Measurements from ENCODE around the gene MT1X.
"Not testable (repeated sequence)": the region's sequence is repeated elsewhere in the genome, so short reads cannot be mapped to it uniquely, and the experiment has no call there.

MT1X gene

GRCh38 chr16:56653218-56653617 is 29.1 kb upstream of the MT1X start:
- DNase-seq (ENCODE audit: low spot score), result no peak

GRCh38 chr16:56657555-56658326 is 24.5 kb upstream of the MT1X start, which contains the start of gene MT1F:
Gene MT1F (plus strand): TSS chr16:56657959. CDS start chr16:56658059, 100 bp downstream.
- DNase-seq (ENCODE audit: low spot score), result peak; percentile 28

GRCh38 chr16:56658327-56658875 is 23.9 kb upstream of the MT1X start:
- DNase-seq (ENCODE audit: low spot score), result no peak

- DNase-seq (ENCODE audit: low spot score), result no peak
Observed at GRCh38 chr16:56662357-56663354, 19.6 kb upstream of the MT1X start.

- DNase-seq (ENCODE audit: low spot score), result no peak
Observed at GRCh38 chr16:56664506-56664905, 17.8 kb upstream of the MT1X start.

- not testable (repeated sequence) for DNase-seq (ENCODE audit: low spot score)
Observed at GRCh38 chr16:56665286-56666261, 16.7 kb upstream of the MT1X start.

GRCh38 chr16:56667581-56668571 is 14.4 kb upstream of the MT1X start, which contains the start of gene MT1G:
Gene MT1G (minus strand): TSS chr16:56668065. CDS start chr16:56667993, 72 bp downstream.
- no peak for DNase-seq (ENCODE audit: low spot score)

GRCh38 chr16:56669005-56669839 is 13.0 kb upstream of the MT1X start, which contains the start of gene MT1H:
Gene MT1H (plus strand): TSS chr16:56669814. CDS start chr16:56669885, 71 bp downstream.
- DNase-seq (ENCODE audit: low spot score), result no peak

- no peak for DNase-seq (ENCODE audit: low spot score)
Observed at GRCh38 chr16:56669840-56670619, 12.2 kb upstream of the MT1X start.

- no peak for DNase-seq (ENCODE audit: low spot score)
Observed at GRCh38 chr16:56670620-56670934, 11.7 kb upstream of the MT1X start.

- DNase-seq (ENCODE audit: low spot score), result not testable (repeated sequence)
Observed at GRCh38 chr16:56671691-56672090, 10.6 kb upstream of the MT1X start.

- DNase-seq (ENCODE audit: low spot score), result not testable (repeated sequence)
Observed at GRCh38 chr16:56672171-56672570, 10.1 kb upstream of the MT1X start.

GRCh38 chr16:56672761-56673536 is 9.3 kb upstream of the MT1X start:
- no peak for DNase-seq (ENCODE audit: low spot score)

GRCh38 chr16:56673921-56674320 is 8.3 kb upstream of the MT1X start:
- no peak for DNase-seq (ENCODE audit: low spot score)

GRCh38 chr16:56674570-56674969 is 7.7 kb upstream of the MT1X start:
- not testable (repeated sequence) for DNase-seq (ENCODE audit: low spot score)

GRCh38 chr16:56675685-56676210 is 6.5 kb upstream of the MT1X start:
- DNase-seq (ENCODE audit: low spot score), result no peak

GRCh38 chr16:56677474-56677873 is 4.8 kb upstream of the MT1X start:
- no peak for DNase-seq (ENCODE audit: low spot score)
